Keratinocyte (primary cell): ENCODE results near the gene WDFY2. TPM values are rescaled to one million over a fixed set of nuclear protein-coding genes. Genes with fewer than 3 reads are reported as not detected.

Experiments used
- DNase-seq: peaks from one replicate; pipeline ENCODE4 v3.0.0-alpha.2; 2011; ENCODE audit warnings: low read depth, missing footprints, low spot score
- FAIRE-seq: peaks from 2 replicates; lab custom pipeline; 2011; peaks lifted over from hg19 to GRCh38; lab: Jason Lieb, UNC
- H2AFZ ChIP-seq: 2 replicates; pipeline ENCODE4 v1.6.0; 2012; ENCODE audit warnings: low read length, control low read depth, inconsistent platforms; ENCODE audit not compliant: control insufficient read depth
- H3K27ac ChIP-seq: 2 replicates; pipeline ENCODE4 v1.5.1; 2011; ENCODE audit warnings: low read length; ENCODE audit not compliant: control insufficient read depth, insufficient read depth
- H3K27me3 ChIP-seq: 3 replicates; pipeline ENCODE4 v1.6.0; 2011; ENCODE audit warnings: low read length; ENCODE audit not compliant: control insufficient read depth, insufficient read depth; ENCODE audit errors: extremely low read depth
- H3K36me3 ChIP-seq, 2 experiments: 2 replicates in 1 of 2; 3 replicates in 1 of 2; pipeline ENCODE4 v1.5.1; 2011; ENCODE audit warnings: low read length in 2 of 2, mild to moderate bottlenecking in 1 of 2; ENCODE audit not compliant: control insufficient read depth in 2 of 2, insufficient read depth in 2 of 2; ENCODE audit errors: extremely low read depth in 1 of 2
- H3K4me1 ChIP-seq: 3 replicates; pipeline ENCODE4 v1.5.1; 2011; ENCODE audit warnings: low read length; ENCODE audit not compliant: control insufficient read depth, insufficient read depth; ENCODE audit errors: extremely low read depth
- H3K4me2 ChIP-seq: 3 replicates; pipeline ENCODE4 v1.6.0; 2011; ENCODE audit warnings: low read depth, low read length; ENCODE audit not compliant: control insufficient read depth, insufficient read depth; ENCODE audit errors: extremely low read depth
- H3K4me3 ChIP-seq, 3 experiments: fragments of 200-600 bp in 1 of 3; sonication (generic) in 1 of 3; 2 replicates in 2 of 3; 3 replicates in 1 of 3; pipeline ENCODE4 v1.5.1; 2011 to 2016; ENCODE audit warnings: low read length in 3 of 3, mild to moderate bottlenecking in 3 of 3, control low read depth in 2 of 3, inconsistent platforms in 1 of 3, low read depth in 1 of 3, mixed read lengths in 1 of 3, mixed run types in 1 of 3, moderate library complexity in 1 of 3; ENCODE audit not compliant: control insufficient read depth in 2 of 3, insufficient read depth in 2 of 3; ENCODE audit errors: extremely low read depth in 1 of 3
- H3K79me2 ChIP-seq: 2 replicates; pipeline ENCODE4 v1.6.0; 2012; ENCODE audit warnings: low read length; ENCODE audit not compliant: control insufficient read depth, insufficient read depth
- H3K9ac ChIP-seq: 3 replicates; pipeline ENCODE4 v1.6.0; 2011; ENCODE audit warnings: low read length; ENCODE audit not compliant: control insufficient read depth, insufficient read depth; ENCODE audit errors: extremely low read depth
- H3K9me1 ChIP-seq: 3 replicates; pipeline ENCODE4 v1.6.0; 2011; ENCODE audit warnings: low read length; ENCODE audit not compliant: control insufficient read depth, insufficient read depth; ENCODE audit errors: extremely low read depth
- H3K9me3 ChIP-seq: 2 replicates; pipeline ENCODE4 v1.5.1; 2012; ENCODE audit warnings: low read depth, low read length; ENCODE audit not compliant: control insufficient read depth
- H4K20me1 ChIP-seq: 3 replicates; pipeline ENCODE4 v1.6.0; 2011; ENCODE audit warnings: low read length; ENCODE audit not compliant: control insufficient read depth, insufficient read depth; ENCODE audit errors: extremely low read depth
- CTCF ChIP-seq, 3 experiments: IDR thresholded peaks in 1 of 3; conservative IDR thresholded peaks in 1 of 3; optimal IDR thresholded peaks in 1 of 3; 2 replicates in 2 of 3; 3 replicates in 1 of 3; pipeline versions ENCODE3 to v1.5.1; 2011; ENCODE audit warnings: low read length in 3 of 3, mild to moderate bottlenecking in 3 of 3, moderate library complexity in 2 of 3, control low read depth in 1 of 3, inconsistent platforms in 1 of 3; ENCODE audit not compliant: insufficient read depth in 2 of 3; ENCODE audit errors: extremely low read depth in 1 of 3
- EZH2 ChIP-seq: IDR thresholded peaks from one replicate; pipeline ENCODE4 v1.6.1; 2012; ENCODE audit warnings: inconsistent platforms, mild to moderate bottlenecking, low read length, moderate library complexity
- dilution Hi-C: fragments of 300-500 bp; cut with MboI; formaldehyde crosslinking; loops from one replicate; pipeline ENCODE4 v1.7.0; 2020; ENCODE audit warnings: low sequenced_read_pairs; ENCODE audit not compliant: extremely low pct_ligation_motif_present
- polyA plus RNA-seq, 5 experiments: library from polyadenylated mRNA; depleted of rRNA in 3 of 5; stranded (reverse) in 3 of 5; stranded (forward) in 1 of 5; unstranded in 1 of 5; fragments of >200 nt; gene quantifications; 1 replicate in 1 of 5; 2 replicates in 3 of 5; 3 replicates in 1 of 5; pipeline versions ENCODE4 v1.2.1 to v1.2.3, GENCODE V29; 2011 to 2012; ENCODE audit warnings: missing spikeins in 2 of 5, low read depth in 1 of 5, low replicate concordance in 1 of 5

WDFY2 gene
- polyA plus RNA-seq, 1 donor (not counting 4 experiments of a cell fraction or from before 2014, with no cell fraction given) = 18.6 TPM

GRCh38 chr13:51576754-51577153, 7.5 kb upstream of the WDFY2 start:
- DNase-seq (no peak), FAIRE-seq (peak; percentile 88)
- dilution Hi-C loops = no loop called here
- peak overlapping the region; percentile 90 for H3K27ac ChIP-seq
- H3K4me1 ChIP-seq = peaks cover 28% of the 10 kb centered on the region
- H3K36me3 ChIP-seq = peaks cover 0 to 2% of the 10 kb centered on the region in 2 experiments
- H3K79me2 ChIP-seq = peaks cover 32% of the 10 kb centered on the region
- H3K27me3 ChIP-seq = no peaks in the 10 kb centered on the region
- H3K4me2 ChIP-seq = peak overlapping the region; percentile 98
- no peaks in the 10 kb centered on the region for H4K20me1 ChIP-seq
- H3K9me1 ChIP-seq = no peaks in the 10 kb centered on the region
- no peaks in the 10 kb centered on the region for H3K9me3 ChIP-seq
- H2AFZ ChIP-seq = peak overlapping the region; percentile 55
- peak overlapping the region; percentile 77 for H3K9ac ChIP-seq
- H3K4me3 ChIP-seq = peak overlapping the region; percentile 40 to 89 (median 65)
- TF ChIP-seq EZH2 (no peak), CTCF (optimal IDR thresholded peaks at IDR 0.05 in 1 of 3, IDR thresholded peaks at IDR 0.05 in 1 of 3, conservative IDR thresholded peaks at IDR 0.05 in 1 of 3; ENCODE audit: extremely low read depth in 1 of 3, insufficient read depth in 2 of 3, low read length in 3 of 3) (no peak)

GRCh38 chr13:51577690-51578089, 6.6 kb upstream of the WDFY2 start:
- Histone ChIP-seq H3K79me2 (peaks cover 35% of the 10 kb centered on the region), H3K4me1 (peaks cover 28% of the 10 kb centered on the region), H2AFZ (peak overlapping the region; percentile 23), H3K36me3 (peaks cover 0 to 2% of the 10 kb centered on the region in 2 experiments), H3K9me3 (no peaks in the 10 kb centered on the region), H4K20me1 (no peaks in the 10 kb centered on the region), H3K4me3 (peak overlapping the region; percentile 40 to 89 (median 65)), H3K27me3 (no peaks in the 10 kb centered on the region), H3K27ac (peak overlapping the region; percentile 90), H3K4me2 (peak overlapping the region; percentile 98), H3K9me1 (no peaks in the 10 kb centered on the region), H3K9ac (peak overlapping the region; percentile 77)
- dilution Hi-C loops = no loop called here
- TF ChIP-seq CTCF (optimal IDR thresholded peaks at IDR 0.05 in 1 of 3, IDR thresholded peaks at IDR 0.05 in 1 of 3, conservative IDR thresholded peaks at IDR 0.05 in 1 of 3; ENCODE audit: extremely low read depth in 1 of 3, insufficient read depth in 2 of 3, low read length in 3 of 3) (no peak), EZH2 (no peak)
- no peak for DNase-seq
- FAIRE-seq = peak; percentile 88
